ENCODE data around the gene SAMD4A. TPM values are rescaled to one million over a fixed set of nuclear protein-coding genes. Genes with fewer than 3 reads are reported as not detected.

The SAMD4A gene
- total RNA-seq, 2 donors from 2014 or later, result 1.9 to 8.0 TPM

DNA sequence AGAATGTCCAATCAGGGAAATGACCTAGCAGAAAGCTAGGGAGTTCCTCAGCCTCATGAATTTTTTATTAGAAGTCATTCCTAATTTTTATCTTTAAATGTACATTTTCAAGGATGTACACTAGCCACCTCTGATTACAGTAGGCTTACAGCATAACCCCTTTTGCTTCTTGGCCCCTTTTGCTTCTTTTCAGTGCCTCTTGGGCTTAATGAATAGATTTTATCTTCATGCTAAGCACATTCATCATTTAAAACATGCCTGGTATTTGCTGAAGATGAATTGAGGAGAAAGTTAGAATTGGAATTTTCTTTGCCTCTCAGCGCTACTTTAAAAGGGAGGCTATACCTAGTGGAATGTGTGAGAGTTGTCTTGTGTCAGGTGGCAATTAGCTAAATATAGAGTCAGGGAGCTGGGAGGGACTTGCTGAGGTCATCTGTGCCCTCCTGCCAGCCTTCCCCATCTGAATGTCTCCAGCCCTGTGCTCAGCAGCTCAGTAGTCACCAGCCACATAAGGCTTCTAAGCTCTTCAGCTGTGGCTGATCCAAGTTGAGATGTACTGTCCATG is 132.1 kb downstream of the SAMD4A start:
- no peak overlapping the region for H3K27ac ChIP-seq (ENCODE audit: low read depth, low read length)

DNA sequence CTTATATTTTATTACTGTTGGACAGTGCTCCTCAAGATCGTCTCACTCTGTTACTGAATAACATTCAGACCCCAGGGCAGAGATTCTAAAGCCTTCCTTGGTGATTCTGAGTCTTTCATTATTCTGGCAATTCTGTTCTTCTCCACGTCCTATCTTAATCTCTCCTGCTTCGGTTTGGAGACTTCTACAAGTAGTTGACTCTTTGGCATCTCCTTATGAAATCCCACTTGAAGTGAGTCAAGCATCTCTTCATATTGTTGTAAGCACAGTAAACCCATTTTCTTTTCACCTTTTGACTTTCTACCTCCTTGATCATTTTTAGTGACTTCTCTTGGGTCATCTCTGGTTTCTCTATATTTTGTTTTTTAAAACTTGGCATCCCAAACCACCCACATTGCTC is 132.8 kb downstream of the SAMD4A start:
- Histone ChIP-seq H3K36me3 (ENCODE audit: control insufficient read depth, insufficient read depth, low read length) (no peaks in the 10 kb centered on the region), H3K4me3 (ENCODE audit: low read length) (no peak overlapping the region), H3K4me1 (ENCODE audit: control insufficient read depth, insufficient read depth, low read length) (no peaks in the 10 kb centered on the region), H3K27me3 (ENCODE audit: control insufficient read depth, insufficient read depth, low read length, poor library complexity, severe bottlenecking) (no peaks in the 10 kb centered on the region), H3K9me3 (ENCODE audit: control insufficient read depth, low read length) (no peaks in the 10 kb centered on the region), H3K9ac (ENCODE audit: extremely low read depth, low read length, poor library complexity, severe bottlenecking) (no peak overlapping the region), H3K27ac (ENCODE audit: low read depth, low read length) (no peak overlapping the region)
- TF ChIP-seq, protein P1, sequence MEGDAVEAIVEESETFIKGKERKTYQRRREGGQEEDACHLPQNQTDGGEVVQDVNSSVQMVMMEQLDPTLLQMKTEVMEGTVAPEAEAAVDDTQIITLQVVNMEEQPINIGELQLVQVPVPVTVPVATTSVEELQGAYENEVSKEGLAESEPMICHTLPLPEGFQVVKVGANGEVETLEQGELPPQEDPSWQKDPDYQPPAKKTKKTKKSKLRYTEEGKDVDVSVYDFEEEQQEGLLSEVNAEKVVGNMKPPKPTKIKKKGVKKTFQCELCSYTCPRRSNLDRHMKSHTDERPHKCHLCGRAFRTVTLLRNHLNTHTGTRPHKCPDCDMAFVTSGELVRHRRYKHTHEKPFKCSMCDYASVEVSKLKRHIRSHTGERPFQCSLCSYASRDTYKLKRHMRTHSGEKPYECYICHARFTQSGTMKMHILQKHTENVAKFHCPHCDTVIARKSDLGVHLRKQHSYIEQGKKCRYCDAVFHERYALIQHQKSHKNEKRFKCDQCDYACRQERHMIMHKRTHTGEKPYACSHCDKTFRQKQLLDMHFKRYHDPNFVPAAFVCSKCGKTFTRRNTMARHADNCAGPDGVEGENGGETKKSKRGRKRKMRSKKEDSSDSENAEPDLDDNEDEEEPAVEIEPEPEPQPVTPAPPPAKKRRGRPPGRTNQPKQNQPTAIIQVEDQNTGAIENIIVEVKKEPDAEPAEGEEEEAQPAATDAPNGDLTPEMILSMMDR (conservative IDR thresholded peaks at IDR 0.05), result no peak
- WGBS, 2 experiments (ENCODE audit: insufficient coverage in 1 of 2, insufficient read length in 1 of 2), result 93 to 95% methylated on average over 3 of the region's 3 CpGs
- H3K4me3 Mint-ChIP-seq, result no peak overlapping the region
- no peaks in the 10 kb centered on the region for H3K4me1 Mint-ChIP-seq
- no peak overlapping the region for H3K27ac Mint-ChIP-seq
- H3K36me3 Mint-ChIP-seq (ENCODE audit: low read depth), result no peaks in the 10 kb centered on the region
- H3K9me3 Mint-ChIP-seq, result no peaks in the 10 kb centered on the region
- no peak for DNase-seq
- H3K27me3 Mint-ChIP-seq (ENCODE audit: insufficient read depth), result no peaks in the 10 kb centered on the region

More for the DNA sequence above, 132.1 kb downstream of the SAMD4A start:
- Histone ChIP-seq H3K4me3 (ENCODE audit: low read length) (no peak overlapping the region), H3K4me1 (ENCODE audit: control insufficient read depth, insufficient read depth, low read length) (no peaks in the 10 kb centered on the region), H3K27me3 (ENCODE audit: control insufficient read depth, insufficient read depth, low read length, poor library complexity, severe bottlenecking) (no peaks in the 10 kb centered on the region), H3K36me3 (ENCODE audit: control insufficient read depth, insufficient read depth, low read length) (no peaks in the 10 kb centered on the region), H3K9ac (ENCODE audit: extremely low read depth, low read length, poor library complexity, severe bottlenecking) (no peak overlapping the region), H3K9me3 (ENCODE audit: control insufficient read depth, low read length) (no peaks in the 10 kb centered on the region)
- no peak for DNase-seq
- 97 to 100% methylated on average over 1 of the region's 1 CpG for WGBS, 2 experiments (ENCODE audit: insufficient coverage in 1 of 2, insufficient read length in 1 of 2)
- no peaks in the 10 kb centered on the region for H3K9me3 Mint-ChIP-seq
- H3K4me1 Mint-ChIP-seq, result no peaks in the 10 kb centered on the region
- no peak overlapping the region for H3K27ac Mint-ChIP-seq
- no peak overlapping the region for H3K4me3 Mint-ChIP-seq
- H3K27me3 Mint-ChIP-seq (ENCODE audit: insufficient read depth), result no peaks in the 10 kb centered on the region
- no peaks in the 10 kb centered on the region for H3K36me3 Mint-ChIP-seq (ENCODE audit: low read depth)
- TF ChIP-seq, protein P1 (conservative IDR thresholded peaks at IDR 0.05), result no peak

- H3K27me3 Mint-ChIP-seq (ENCODE audit: insufficient read depth), result no peaks in the 10 kb centered on the region
- WGBS, 2 experiments (ENCODE audit: insufficient coverage in 1 of 2, insufficient read length in 1 of 2), result 72% methylated on average over 2 of the region's 2 CpGs; no CpG with 5 or more reads in 1 of the 2 experiments
- no peaks in the 10 kb centered on the region for H3K9me3 ChIP-seq (ENCODE audit: control insufficient read depth, low read length)
- no peak for DNase-seq
- H3K4me3 Mint-ChIP-seq, result no peak overlapping the region
- no peaks in the 10 kb centered on the region for H3K36me3 Mint-ChIP-seq (ENCODE audit: low read depth)
- no peak overlapping the region for H3K27ac ChIP-seq (ENCODE audit: low read depth, low read length)
- TF ChIP-seq, protein P1 (conservative IDR thresholded peaks at IDR 0.05), result no peak
- no peak overlapping the region for H3K27ac Mint-ChIP-seq
- no peaks in the 10 kb centered on the region for H3K36me3 ChIP-seq (ENCODE audit: control insufficient read depth, insufficient read depth, low read length)
- no peak overlapping the region for H3K4me3 ChIP-seq (ENCODE audit: low read length)
- H3K9me3 Mint-ChIP-seq, result no peaks in the 10 kb centered on the region
- H3K4me1 Mint-ChIP-seq, result no peaks in the 10 kb centered on the region
- no peaks in the 10 kb centered on the region for H3K27me3 ChIP-seq (ENCODE audit: control insufficient read depth, insufficient read depth, low read length, poor library complexity, severe bottlenecking)
- no peaks in the 10 kb centered on the region for H3K4me1 ChIP-seq (ENCODE audit: control insufficient read depth, insufficient read depth, low read length)
- H3K9ac ChIP-seq (ENCODE audit: extremely low read depth, low read length, poor library complexity, severe bottlenecking), result no peak overlapping the region
Measured at GRCh38 chr14:54700717-54701116, 133.8 kb downstream of the SAMD4A start.
